ENCODE results near the gene HSDL1. TPM values are rescaled to one million over a fixed set of nuclear protein-coding genes. Genes with fewer than 3 reads are reported as not detected.

The HSDL1 gene
- total RNA-seq, 1 donor from 2014 or later: 47.7 TPM

DNA sequence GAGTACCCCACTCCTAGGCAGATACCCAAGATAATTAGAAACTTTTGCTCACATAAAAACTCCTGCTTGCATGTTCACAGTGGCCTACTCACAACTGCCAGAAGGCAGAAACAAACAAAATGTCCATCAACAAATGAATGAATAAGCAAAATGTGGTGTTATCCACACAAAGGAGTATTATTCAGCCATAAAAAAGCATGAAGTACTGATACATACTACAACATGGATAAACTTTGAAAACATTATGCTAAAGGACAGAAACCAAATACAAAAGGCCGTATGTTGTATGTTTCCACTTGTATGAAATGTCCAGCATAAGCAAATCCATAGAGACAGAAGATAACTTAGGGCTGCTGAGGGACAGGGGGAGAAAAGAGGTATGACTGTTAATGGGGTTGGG lies 1.9 kb downstream of the HSDL1 start:
- H3K9me3 Mint-ChIP-seq (ENCODE audit: low read depth): no peaks in the 10 kb centered on the region

DNA sequence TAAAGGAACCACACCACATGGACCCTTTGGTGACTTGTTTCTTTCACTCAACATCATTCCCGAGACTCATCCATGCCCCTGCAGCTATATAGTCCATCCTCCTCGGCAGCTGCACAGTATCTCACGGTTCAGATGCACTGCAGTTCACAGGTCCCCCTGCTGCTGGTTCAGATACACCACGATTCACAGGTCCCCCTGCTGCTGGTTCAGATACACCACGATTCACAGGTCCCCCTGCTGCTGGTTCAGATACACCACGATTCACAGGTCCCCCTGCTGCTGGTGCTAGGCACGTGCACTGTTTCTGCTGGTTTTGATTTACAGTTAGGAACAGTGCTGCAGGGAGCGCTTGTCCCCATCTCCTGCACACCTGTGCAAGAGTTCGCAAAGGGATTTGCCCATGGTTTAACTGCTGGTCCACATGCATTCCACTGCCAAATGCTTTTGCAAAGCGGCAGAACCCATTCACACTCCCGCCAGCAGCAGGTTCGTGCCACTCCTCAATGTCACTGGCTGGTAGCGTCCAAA lies 3.8 kb downstream of the HSDL1 start:
- Mint-ChIP-seq H3K27me3 (peaks cover 2% of the 10 kb centered on the region), H3K27ac (no peak overlapping the region), H3K4me3 (ENCODE audit: low read depth) (no peak overlapping the region), H3K9me3 (ENCODE audit: low read depth) (no peaks in the 10 kb centered on the region), H3K36me3 (ENCODE audit: insufficient read depth) (peaks cover 6% of the 10 kb centered on the region), H3K4me1 (ENCODE audit: low read depth) (peaks cover 26% of the 10 kb centered on the region)
- no peak for DNase-seq (ENCODE audit: low spot score, unreplicated experiment)
- TF ChIP-seq, protein P1, sequence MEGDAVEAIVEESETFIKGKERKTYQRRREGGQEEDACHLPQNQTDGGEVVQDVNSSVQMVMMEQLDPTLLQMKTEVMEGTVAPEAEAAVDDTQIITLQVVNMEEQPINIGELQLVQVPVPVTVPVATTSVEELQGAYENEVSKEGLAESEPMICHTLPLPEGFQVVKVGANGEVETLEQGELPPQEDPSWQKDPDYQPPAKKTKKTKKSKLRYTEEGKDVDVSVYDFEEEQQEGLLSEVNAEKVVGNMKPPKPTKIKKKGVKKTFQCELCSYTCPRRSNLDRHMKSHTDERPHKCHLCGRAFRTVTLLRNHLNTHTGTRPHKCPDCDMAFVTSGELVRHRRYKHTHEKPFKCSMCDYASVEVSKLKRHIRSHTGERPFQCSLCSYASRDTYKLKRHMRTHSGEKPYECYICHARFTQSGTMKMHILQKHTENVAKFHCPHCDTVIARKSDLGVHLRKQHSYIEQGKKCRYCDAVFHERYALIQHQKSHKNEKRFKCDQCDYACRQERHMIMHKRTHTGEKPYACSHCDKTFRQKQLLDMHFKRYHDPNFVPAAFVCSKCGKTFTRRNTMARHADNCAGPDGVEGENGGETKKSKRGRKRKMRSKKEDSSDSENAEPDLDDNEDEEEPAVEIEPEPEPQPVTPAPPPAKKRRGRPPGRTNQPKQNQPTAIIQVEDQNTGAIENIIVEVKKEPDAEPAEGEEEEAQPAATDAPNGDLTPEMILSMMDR (IDR thresholded peaks at IDR 0.05; ENCODE audit: unreplicated experiment): no peak

More for the DNA sequence above, 1.9 kb downstream of the HSDL1 start:
- TF ChIP-seq, protein P1 (IDR thresholded peaks at IDR 0.05; ENCODE audit: unreplicated experiment): no peak
- no peak for DNase-seq (ENCODE audit: low spot score, unreplicated experiment)
- peaks cover 5% of the 10 kb centered on the region for H3K36me3 Mint-ChIP-seq (ENCODE audit: insufficient read depth)
- peak overlapping the region; percentile 98 for H3K4me3 Mint-ChIP-seq (ENCODE audit: low read depth)
- peaks cover 15% of the 10 kb centered on the region for H3K4me1 Mint-ChIP-seq (ENCODE audit: low read depth)
- no peak overlapping the region for H3K27ac Mint-ChIP-seq
- H3K27me3 Mint-ChIP-seq: peaks cover 9% of the 10 kb centered on the region

DNA sequence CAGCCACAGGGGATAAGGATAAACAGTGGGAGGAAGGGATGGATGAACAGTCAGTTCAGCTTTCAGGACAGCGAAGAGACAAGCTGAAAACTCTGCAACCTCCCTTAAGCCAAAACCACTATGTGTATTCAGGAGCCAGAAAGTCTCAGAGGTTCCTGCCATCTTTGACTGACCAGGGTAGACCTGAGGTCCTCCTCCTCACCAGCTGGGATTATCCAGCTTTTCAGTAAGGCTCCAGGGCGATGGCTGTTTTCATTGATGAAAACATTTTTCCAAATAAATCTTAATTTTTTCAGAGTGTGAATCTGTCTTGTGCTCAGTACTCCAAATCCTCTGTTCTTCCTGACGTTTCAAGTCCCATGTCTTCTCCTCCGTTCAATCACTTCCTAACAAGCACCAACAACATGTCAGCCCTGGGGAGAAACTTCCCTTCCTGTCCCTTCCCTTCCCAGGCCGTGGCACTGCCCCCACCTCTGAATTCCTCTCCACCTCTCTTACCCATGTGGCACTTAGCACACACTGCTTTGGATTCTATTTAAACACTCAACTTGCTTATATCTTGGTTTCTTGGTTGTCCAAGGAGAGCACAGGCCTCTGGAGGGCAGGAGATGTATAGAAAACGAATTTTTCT lies 5.2 kb downstream of the HSDL1 start:
- H3K4me3 Mint-ChIP-seq (ENCODE audit: low read depth): no peak overlapping the region

DNA sequence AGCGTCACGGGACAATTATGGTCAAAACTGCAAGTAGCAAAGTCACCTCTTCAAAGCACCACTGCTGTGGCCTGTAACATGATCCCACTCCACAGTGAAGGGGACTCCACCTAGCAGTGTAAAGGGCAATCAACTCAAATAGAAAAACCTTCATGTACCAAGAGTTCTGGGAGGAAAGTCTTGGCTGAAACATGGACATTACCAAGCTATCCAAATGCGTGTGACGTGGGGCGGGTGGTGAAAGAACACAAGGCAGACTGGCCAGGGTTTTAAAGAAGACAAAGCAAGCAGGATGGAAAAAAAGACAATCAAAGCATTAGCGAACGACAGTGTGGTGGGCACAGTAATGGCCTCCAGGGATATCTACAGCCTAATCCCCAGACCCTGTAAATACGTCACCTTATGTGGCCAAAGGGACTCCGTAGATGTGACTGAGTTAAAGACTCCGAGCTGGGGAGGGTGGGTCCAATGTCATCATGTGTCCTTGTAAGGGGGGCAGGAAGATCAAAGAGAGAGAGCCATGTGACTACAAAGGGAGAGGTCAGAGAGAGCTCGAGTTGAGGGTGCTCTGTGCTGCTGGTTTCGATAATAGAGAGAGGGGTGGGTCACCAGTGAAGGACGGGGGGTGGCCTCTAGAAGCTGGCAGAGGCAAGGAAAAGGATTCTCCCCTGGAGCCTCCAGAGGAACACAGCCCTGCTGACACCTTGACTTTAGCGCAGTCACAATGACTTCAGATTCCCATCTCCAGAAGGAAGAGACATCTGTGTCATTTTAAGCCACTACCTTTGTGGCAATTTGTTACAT lies 6.0 kb downstream of the HSDL1 start:
- no peaks in the 10 kb centered on the region for H3K27me3 Mint-ChIP-seq
- H3K4me1 Mint-ChIP-seq (ENCODE audit: low read depth): peaks cover 25% of the 10 kb centered on the region
- TF ChIP-seq, protein P1 (IDR thresholded peaks at IDR 0.05; ENCODE audit: unreplicated experiment): no peak
- no peaks in the 10 kb centered on the region for H3K9me3 Mint-ChIP-seq (ENCODE audit: low read depth)
- DNase-seq (ENCODE audit: low spot score, unreplicated experiment): no peak
- peak overlapping the region; percentile 43 for H3K4me3 Mint-ChIP-seq (ENCODE audit: low read depth)
- peak overlapping the region; percentile 93 for H3K27ac Mint-ChIP-seq
- H3K36me3 Mint-ChIP-seq (ENCODE audit: insufficient read depth): peaks cover 9% of the 10 kb centered on the region

More for the DNA sequence above, 5.2 kb downstream of the HSDL1 start:
- no peak for DNase-seq (ENCODE audit: low spot score, unreplicated experiment)
- no peaks in the 10 kb centered on the region for H3K9me3 Mint-ChIP-seq (ENCODE audit: low read depth)
- TF ChIP-seq, protein P1 (IDR thresholded peaks at IDR 0.05; ENCODE audit: unreplicated experiment): no peak
- H3K36me3 Mint-ChIP-seq (ENCODE audit: insufficient read depth): peaks cover 9% of the 10 kb centered on the region
- H3K27ac Mint-ChIP-seq: peak overlapping the region; percentile 93
- H3K27me3 Mint-ChIP-seq: no peaks in the 10 kb centered on the region
- peaks cover 26% of the 10 kb centered on the region for H3K4me1 Mint-ChIP-seq (ENCODE audit: low read depth)

DNA sequence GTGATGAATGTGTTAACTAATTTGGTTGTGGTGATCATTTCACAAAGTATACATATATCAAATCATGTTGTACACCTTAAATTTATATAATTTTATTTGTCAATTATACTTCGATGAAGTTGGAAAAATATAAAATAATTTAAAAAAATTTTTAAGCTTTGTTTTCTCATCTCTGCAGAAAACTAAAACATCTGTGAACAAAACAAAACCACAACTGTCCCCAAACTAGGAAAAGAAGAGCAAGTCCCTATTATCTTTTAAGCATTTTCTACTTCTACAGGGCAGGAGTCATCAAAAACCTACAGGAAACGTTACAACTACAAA lies 6.5 kb downstream of the HSDL1 start:
- Mint-ChIP-seq H3K36me3 (ENCODE audit: insufficient read depth) (peaks cover 11% of the 10 kb centered on the region), H3K27me3 (no peaks in the 10 kb centered on the region), H3K4me3 (ENCODE audit: low read depth) (no peak overlapping the region), H3K9me3 (ENCODE audit: low read depth) (no peaks in the 10 kb centered on the region), H3K27ac (peak overlapping the region; percentile 93), H3K4me1 (ENCODE audit: low read depth) (peaks cover 24% of the 10 kb centered on the region)
- TF ChIP-seq, protein P1 (IDR thresholded peaks at IDR 0.05; ENCODE audit: unreplicated experiment): no peak
- DNase-seq (ENCODE audit: low spot score, unreplicated experiment): no peak
